OCI-LY7 (cell line): ENCODE measurements around the gene SCYL2.
"Not testable (repeated sequence)": the region's sequence is repeated elsewhere in the genome, so short reads cannot be mapped to it uniquely, and the experiment has no call there.

Experiments used
- CTCF ChIP-seq: fragments of 200-600 bp; sonication (generic); conservative IDR thresholded peaks from 2 replicates; pipeline ENCODE4 v1.5.1; 2014; ENCODE audit warnings: mild to moderate bottlenecking, antibody characterized with exemption, low read length, moderate library complexity, mixed read lengths
- EZH2phosphoT487 ChIP-seq: fragments of 200-600 bp; sonication (generic); IDR thresholded peaks from 2 replicates; pipeline ENCODE4 v1.6.1; 2018; ENCODE audit warnings: low read depth, borderline replicate concordance, mild to moderate bottlenecking, mixed run types, antibody characterized with exemption, low read length, moderate library complexity, mixed read lengths

- not testable (repeated sequence) for TF ChIP-seq CTCF, EZH2phosphoT487
Measured at GRCh38 chr12:100265107-100265506, 1.9 kb upstream of the SCYL2 start.
